IPS DF 4.7 (cell line): ENCODE results near the gene PHLDB3.
"Not testable (repeated sequence)": the region's sequence is repeated elsewhere in the genome, so short reads cannot be mapped to it uniquely, and the experiment has no call there.

ENCODE experiments used
- DNase-seq: peaks from one replicate; pipeline ENCODE4 v3.0.0-alpha.2; 2013; ENCODE audit warnings: low spot score; ENCODE audit errors: extremely low read depth

Gene PHLDB3

GRCh38 chr19:43444531-43445287 lies 59.8 kb downstream of the PHLDB3 start:
- DNase-seq = no peak

- not testable (repeated sequence) for DNase-seq
Observed at GRCh38 chr19:43444091-43444490, 60.5 kb downstream of the PHLDB3 start.

- DNase-seq = no peak
Observed at GRCh38 chr19:43441716-43442115, 62.8 kb downstream of the PHLDB3 start.

- DNase-seq = no peak
Observed at GRCh38 chr19:43439709-43440063, 64.9 kb downstream of the PHLDB3 start.

GRCh38 chr19:43439032-43439708 lies 65.4 kb downstream of the PHLDB3 start:
- DNase-seq = no peak

GRCh38 chr19:43438291-43439031 lies 66.1 kb downstream of the PHLDB3 start:
- no peak for DNase-seq

GRCh38 chr19:43437712-43438111 lies 66.8 kb downstream of the PHLDB3 start:
- DNase-seq = no peak

- not testable (repeated sequence) for DNase-seq
Observed at GRCh38 chr19:43437284-43437683, 67.3 kb downstream of the PHLDB3 start.

- DNase-seq = no peak
Observed at GRCh38 chr19:43435775-43436174, 68.8 kb downstream of the PHLDB3 start.

GRCh38 chr19:43433689-43434088 lies 70.9 kb downstream of the PHLDB3 start:
- DNase-seq = no peak

- DNase-seq = no peak
Observed at GRCh38 chr19:43433358-43433673, 71.2 kb downstream of the PHLDB3 start.

GRCh38 chr19:43430976-43431375 lies 73.6 kb downstream of the PHLDB3 start:
- DNase-seq = no peak

GRCh38 chr19:43430142-43430710 lies 74.3 kb downstream of the PHLDB3 start:
- no peak for DNase-seq

GRCh38 chr19:43429395-43429794 lies 75.2 kb downstream of the PHLDB3 start:
- no peak for DNase-seq

GRCh38 chr19:43425567-43426392 lies 78.8 kb downstream of the PHLDB3 start:
- DNase-seq = no peak
